Activated naive CD4-positive, alpha-beta T cell (primary cell): ENCODE data around the gene ATF6B.
"Not testable (repeated sequence)": the region's sequence is repeated elsewhere in the genome, so short reads cannot be mapped to it uniquely, and the experiment has no call there.

Experiments
- DNase-seq, 4 experiments: peaks; one replicate each; lab custom pipeline; 2025; lab: John Stamatoyannopoulos, UW

The ATF6B gene

GRCh38 chr6:32154514-32155161 is 26.6 kb upstream of the ATF6B start:
- DNase-seq = peak in 3 of 4 experiments; percentile 36 to 42 (median 40)

- DNase-seq = peak; percentile 33 to 55 (median 48)
These were observed 25.8 kb upstream of the ATF6B start, which contains the start of gene PPT2 for GRCh38 chr6:32153564-32154513. Gene PPT2 (plus strand): TSS chr6:32154141. CDS start chr6:32154595, 454 bp downstream.

GRCh38 chr6:32152769-32153563 is 24.9 kb upstream of the ATF6B start:
- DNase-seq = no peak

GRCh38 chr6:32151863-32152768 is 24.1 kb upstream of the ATF6B start, which contains the start of gene PRRT1:
Gene PRRT1 (minus strand): TSS chr6:32151939. CDS start chr6:32151827, 112 bp downstream.
- DNase-seq = no peak

- no peak for DNase-seq
These were observed 23.3 kb upstream of the ATF6B start for GRCh38 chr6:32151181-32151862.

- DNase-seq = no peak
These were observed 22.2 kb upstream of the ATF6B start for GRCh38 chr6:32149932-32150870.

- DNase-seq = no peak
These were observed 21.2 kb upstream of the ATF6B start for GRCh38 chr6:32149092-32149755.

- peak; percentile 28 to 65 (median 52) for DNase-seq
These were observed 20.4 kb upstream of the ATF6B start for GRCh38 chr6:32148289-32149091.

- no peak for DNase-seq
These were observed 19.5 kb upstream of the ATF6B start for GRCh38 chr6:32147401-32148132.

- no peak for DNase-seq
These were observed 18.6 kb upstream of the ATF6B start for GRCh38 chr6:32146687-32147086.

GRCh38 chr6:32146287-32146686 is 18.2 kb upstream of the ATF6B start:
- no peak for DNase-seq

- DNase-seq = not testable (repeated sequence)
These were observed 16.2 kb upstream of the ATF6B start for GRCh38 chr6:32144238-32144637.

- DNase-seq = no peak
These were observed 12.5 kb upstream of the ATF6B start for GRCh38 chr6:32140420-32141046.

GRCh38 chr6:32139590-32139989 is 11.5 kb upstream of the ATF6B start:
- DNase-seq = no peak

GRCh38 chr6:32137454-32137853 is 9.4 kb upstream of the ATF6B start:
- no peak for DNase-seq

- DNase-seq = no peak
These were observed 5.7 kb upstream of the ATF6B start for GRCh38 chr6:32133786-32134185.

- DNase-seq = no peak
These were observed 4.1 kb upstream of the ATF6B start for GRCh38 chr6:32132110-32132509.
